H1 (cell line): ENCODE results near the gene GPC6. TPM values are rescaled to one million over a fixed set of nuclear protein-coding genes. Genes with fewer than 3 reads are reported as not detected.

Experiments used
- CTCF ChIA-PET: fragments of 300-600 bp; sonication (Branson Sonifier 250); formaldehyde crosslinking; loops from one replicate; lab custom pipeline; 2021; ENCODE audit not compliant: partially characterized antibody; lab: Charles Lee
- POLR2A ChIA-PET: fragments of 300-600 bp; sonication (Branson Sonifier 250); formaldehyde crosslinking; loops from one replicate; lab custom pipeline; 2021; ENCODE audit warnings: inconsistent platforms; ENCODE audit not compliant: partially characterized antibody; lab: Charles Lee
- DNase-seq, 2 experiments: peaks; one replicate each; pipeline versions ENCODE4 v3.0.0 to v3.0.0-alpha.2; 2010 to 2022; ENCODE audit warnings: low spot score in 2 of 2, low read depth in 1 of 2, mixed read lengths in 1 of 2
- FAIRE-seq: peaks from 2 replicates; lab custom pipeline; 2011; peaks lifted over from hg19 to GRCh38; lab: Jason Lieb, UNC
- H2AFZ ChIP-seq: 2 replicates; pipeline ENCODE4 v1.8.1; 2012; ENCODE audit warnings: low read length, inconsistent platforms
- H2AK5ac ChIP-seq: 2 replicates; pipeline ENCODE4 v1.6.1; 2013; ENCODE audit warnings: low read depth, low read length
- H2BK120ac ChIP-seq: replicated peaks from 2 replicates; pipeline ENCODE3; 2013; ENCODE audit warnings: low read depth, low read length, inconsistent platforms
- H2BK12ac ChIP-seq: 2 replicates; pipeline ENCODE4 v1.6.1; 2013; ENCODE audit warnings: low read depth, low read length
- H2BK15ac ChIP-seq: 2 replicates; pipeline ENCODE4 v1.6.1; 2013; ENCODE audit warnings: low read length
- H2BK20ac ChIP-seq: 2 replicates; pipeline ENCODE4 v1.6.1; 2013; ENCODE audit warnings: low read length
- H2BK5ac ChIP-seq: 2 replicates; pipeline ENCODE4 v1.6.1; 2013; ENCODE audit warnings: low read depth, low read length
- H3K14ac ChIP-seq: 2 replicates; pipeline ENCODE4 v1.6.1; 2013; ENCODE audit warnings: inconsistent platforms; ENCODE audit not compliant: insufficient read length
- H3K18ac ChIP-seq: 2 replicates; pipeline ENCODE4 v1.6.1; 2013; ENCODE audit warnings: low read length; ENCODE audit errors: extremely low read depth
- H3K23ac ChIP-seq: 2 replicates; pipeline ENCODE4 v1.6.1; 2013; ENCODE audit warnings: inconsistent platforms; ENCODE audit not compliant: insufficient read length
- H3K23me2 ChIP-seq: 2 replicates; pipeline ENCODE4 v1.6.1; 2013; ENCODE audit warnings: low read depth, low read length
- H3K27ac ChIP-seq: 2 replicates; pipeline ENCODE4 v1.6.1; 2011; ENCODE audit warnings: low read depth, low read length, inconsistent platforms
- H3K27me3 ChIP-seq, 4 experiments: replicated peaks in 1 of 4; 1 replicate in 1 of 4; 2 replicates in 3 of 4; pipeline versions ENCODE4 v1.6.1 to v1.8.1; 2011 to 2013; ENCODE audit warnings: low read length in 3 of 4, mild to moderate bottlenecking in 3 of 4, inconsistent platforms in 2 of 4, mixed read lengths in 2 of 4, moderate library complexity in 1 of 4; ENCODE audit not compliant: control insufficient read depth in 3 of 4, insufficient read depth in 3 of 4; ENCODE audit errors: extremely low read depth in 1 of 4
- H3K36me3 ChIP-seq, 4 experiments: 2 replicates each; pipeline versions ENCODE4 v1.6.1 to v1.8.1; 2011 to 2013; ENCODE audit warnings: mild to moderate bottlenecking in 4 of 4, low read length in 3 of 4, moderate library complexity in 2 of 4, control low read depth in 1 of 4, inconsistent platforms in 1 of 4; ENCODE audit not compliant: insufficient read depth in 4 of 4, control insufficient read depth in 2 of 4
- H3K4ac ChIP-seq: replicated peaks from 2 replicates; pipeline ENCODE3; 2013; ENCODE audit warnings: low read length, low read depth, mixed read lengths, inconsistent platforms; ENCODE audit not compliant: insufficient read length
- H3K4me1 ChIP-seq, 4 experiments: replicated peaks in 1 of 4; 1 replicate in 1 of 4; 2 replicates in 3 of 4; pipeline versions ENCODE4 v1.6.1 to v1.8.1; 2011 to 2013; ENCODE audit warnings: low read length in 3 of 4, inconsistent platforms in 2 of 4, mixed read lengths in 1 of 4; ENCODE audit not compliant: insufficient read depth in 4 of 4, control insufficient read depth in 3 of 4
- H3K4me2 ChIP-seq, 2 experiments: 2 replicates each; pipeline versions ENCODE4 v1.6.1 to v1.8.1; 2011 to 2013; ENCODE audit warnings: low read depth in 2 of 2, low read length in 2 of 2, control low read depth in 1 of 2, inconsistent platforms in 1 of 2, mild to moderate bottlenecking in 1 of 2; ENCODE audit not compliant: insufficient read depth in 1 of 2
- H3K4me3 ChIP-seq, 4 experiments: fragments of 200-600, 300-600 bp in 1 of 4; sonication (generic), shearing (Covaris generic), sonication (Bioruptor Twin) in 1 of 4; 2 replicates each; pipeline versions ENCODE4 v1.5.1 to v1.8.1; 2011 to 2016; ENCODE audit warnings: low read length in 4 of 4, low read depth in 3 of 4, control low read depth in 2 of 4, inconsistent platforms in 2 of 4, mild to moderate bottlenecking in 2 of 4, mixed read lengths in 1 of 4, moderate library complexity in 1 of 4; ENCODE audit not compliant: insufficient read depth in 2 of 4; ENCODE audit errors: extremely low read depth in 1 of 4
- H3K56ac ChIP-seq: replicated peaks from 2 replicates; pipeline ENCODE3; 2013; ENCODE audit warnings: low read depth, mild to moderate bottlenecking, mixed read lengths, low read length, inconsistent platforms; ENCODE audit not compliant: insufficient read length
- H3K79me1 ChIP-seq: 2 replicates; pipeline ENCODE4 v1.6.1; 2013; ENCODE audit warnings: low read depth, low read length, control low read depth
- H3K79me2 ChIP-seq, 2 experiments: 2 replicates each; pipeline versions ENCODE4 v1.6.1 to v1.8.1; 2012 to 2013; ENCODE audit warnings: low read length in 2 of 2, mild to moderate bottlenecking in 2 of 2, inconsistent platforms in 1 of 2; ENCODE audit not compliant: insufficient read depth in 2 of 2, control insufficient read depth in 1 of 2
- H3K9ac ChIP-seq, 4 experiments: replicated peaks in 1 of 4; 1 replicate in 1 of 4; 2 replicates in 3 of 4; pipeline versions ENCODE4 v1.6.1 to v1.8.1; 2011 to 2013; ENCODE audit warnings: low read depth in 3 of 4, low read length in 3 of 4, control low read depth in 2 of 4, mild to moderate bottlenecking in 2 of 4, moderate library complexity in 2 of 4, inconsistent platforms in 1 of 4; ENCODE audit errors: extremely low read depth in 1 of 4
- H3K9me3 ChIP-seq, 2 experiments: 2 replicates each; pipeline versions ENCODE4 v1.6.1 to v1.8.1; 2012 to 2013; ENCODE audit warnings: mild to moderate bottlenecking in 2 of 2, moderate library complexity in 2 of 2, control low read depth in 1 of 2, inconsistent platforms in 1 of 2, low read depth in 1 of 2, low read length in 1 of 2, mixed read lengths in 1 of 2; ENCODE audit not compliant: insufficient read depth in 2 of 2
- H4K20me1 ChIP-seq, 2 experiments: replicated peaks in 1 of 2; 2 replicates each; pipeline versions ENCODE3 to v1.8.1; 2011 to 2013; ENCODE audit warnings: inconsistent platforms in 2 of 2, low read length in 2 of 2, mild to moderate bottlenecking in 1 of 2; ENCODE audit not compliant: insufficient read depth in 2 of 2, control insufficient read depth in 1 of 2
- H4K5ac ChIP-seq: 2 replicates; pipeline ENCODE4 v1.6.1; 2013; ENCODE audit warnings: low read length, low read depth, mixed read lengths, inconsistent platforms; ENCODE audit not compliant: insufficient read length
- H4K8ac ChIP-seq: 2 replicates; pipeline ENCODE4 v1.8.0; 2013; ENCODE audit warnings: mild to moderate bottlenecking, moderate library complexity, low read length, inconsistent platforms; ENCODE audit not compliant: insufficient read depth; ENCODE audit errors: extremely low read depth
- H4K91ac ChIP-seq: replicated peaks from 2 replicates; pipeline ENCODE3; 2013; ENCODE audit warnings: low read length, mixed read lengths, inconsistent platforms; ENCODE audit not compliant: insufficient read length
- BACH1 ChIP-seq: IDR thresholded peaks from 2 replicates; pipeline ENCODE4 v1.6.1; 2012; ENCODE audit warnings: low read length, improper control_type of control experiment
- CBX8 ChIP-seq: fragments of 300-800, 300-1000 bp; sonication (generic); IDR thresholded peaks from 2 replicates; pipeline ENCODE4 v1.7.1; 2016; ENCODE audit warnings: low read depth, low read length, borderline replicate concordance
- EZH2 ChIP-seq: fragments of 200-600 bp; sonication (generic); IDR thresholded peaks from 2 replicates; pipeline ENCODE4 v1.7.1; 2012; ENCODE audit warnings: low read depth, mild to moderate bottlenecking, moderate library complexity, low read length, inconsistent platforms; ENCODE audit not compliant: severe bottlenecking
- PHF8 ChIP-seq: fragments of 200-600 bp; sonication (generic); conservative IDR thresholded peaks from 2 replicates; pipeline ENCODE4 v1.7.1; 2012; ENCODE audit warnings: low read depth, mild to moderate bottlenecking, inconsistent platforms, low read length, moderate library complexity
- WGBS, 2 experiments: shearing (Covaris generic) in 1 of 2; methylation state at CpG; one replicate each; pipeline versions ENCODE4 v1.1.6 to v1.1.7; 2013 to 2015; ENCODE audit warnings: low lambda C conversion rate in 2 of 2, mixed read lengths in 2 of 2, inconsistent platforms in 1 of 2, low coverage in 1 of 2, missing lambda C conversion rate in 1 of 2; ENCODE audit not compliant: insufficient replicate concordance in 2 of 2, insufficient coverage in 1 of 2, insufficient read length in 1 of 2; ENCODE audit errors: extremely low coverage in 1 of 2, missing lambda C conversion rate in 1 of 2; 5-methylcytosine and 5-hydroxymethylcytosine counted together
- polyA plus RNA-seq, 7 experiments: library from polyadenylated mRNA; depleted of rRNA in 3 of 7; stranded (reverse) in 5 of 7; unstranded in 2 of 7; fragments of >200 nt in 5 of 7; fragments of 200-250 nt in 2 of 7; gene quantifications; 1 replicate in 5 of 7; 2 replicates in 1 of 7; 4 replicates in 1 of 7; pipeline versions ENCODE4 v1.2.1 to v1.2.3, GENCODE V29; 2011 to 2013; ENCODE audit warnings: missing spikeins in 2 of 7, mixed read lengths in 2 of 7
- total RNA-seq: library from RNA; stranded (reverse); fragmentation: NEBNext Ultra II Directional; extraction: Animal tissue kit (Norgen Biotek cat#: 25700); gene quantifications from 2 replicates; pipeline ENCODE4 v1.2.1, GENCODE V29; 2021
- TF ChIP-seq, protein P1 (sequence below): IDR thresholded peaks from 2 replicates; pipeline ENCODE4 v1.6.1; 2011; ENCODE audit warnings: low read length, improper control_type of control experiment

GPC6 gene
- total and polyA plus RNA-seq, 2 of the 8 experiments (the other 6 are each of a cell fraction or from before 2014, with no cell fraction given), result 5.4 to 12.0 TPM

GRCh38 chr13:94331281-94331680 is 1104.7 kb downstream of the GPC6 start:
- Histone ChIP-seq H3K9ac (no peak overlapping the region), H2BK15ac (no peak overlapping the region), H3K4me1 (peaks cover 0 to 7% (median 0%) of the 10 kb centered on the region in 4 experiments; a peak in 2 of 7 replicates), H3K56ac (no peak overlapping the region), H3K14ac (no peak overlapping the region), H4K8ac (no peak overlapping the region), H3K4ac (no peak overlapping the region), H3K36me3 (no peaks in the 10 kb centered on the region), H4K20me1 (no peaks in the 10 kb centered on the region), H3K4me2 (no peak overlapping the region), H2AFZ (no peak overlapping the region), H3K79me1 (no peaks in the 10 kb centered on the region), H4K5ac (no peak overlapping the region), H2BK12ac (no peak overlapping the region), H2BK120ac (no peak overlapping the region), H2BK5ac (no peak overlapping the region), H3K18ac (no peak overlapping the region), H3K79me2 (no peaks in the 10 kb centered on the region), H3K23ac (no peak overlapping the region), H4K91ac (no peak overlapping the region), H3K27me3 (no peaks in the 10 kb centered on the region), H2AK5ac (no peak overlapping the region), H3K4me3 (no peak overlapping the region), H3K23me2 (no peaks in the 10 kb centered on the region), H3K27ac (no peak overlapping the region), H2BK20ac (no peak overlapping the region), H3K9me3 (no peaks in the 10 kb centered on the region)
- POLR2A ChIA-PET, result no interaction called here
- TF ChIP-seq CBX8 (no peak), BACH1 (no peak), EZH2 (no peak), PHF8 (no peak)
- TF ChIP-seq, protein P1, sequence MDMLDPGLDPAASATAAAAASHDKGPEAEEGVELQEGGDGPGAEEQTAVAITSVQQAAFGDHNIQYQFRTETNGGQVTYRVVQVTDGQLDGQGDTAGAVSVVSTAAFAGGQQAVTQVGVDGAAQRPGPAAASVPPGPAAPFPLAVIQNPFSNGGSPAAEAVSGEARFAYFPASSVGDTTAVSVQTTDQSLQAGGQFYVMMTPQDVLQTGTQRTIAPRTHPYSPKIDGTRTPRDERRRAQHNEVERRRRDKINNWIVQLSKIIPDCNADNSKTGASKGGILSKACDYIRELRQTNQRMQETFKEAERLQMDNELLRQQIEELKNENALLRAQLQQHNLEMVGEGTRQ, result no peak
- DNase-seq (no peak), FAIRE-seq (no peak)
- 79% methylated on average over 3 of the region's 3 CpGs; no CpG with 5 or more reads in 1 of the 2 experiments for WGBS, 2 experiments
- CTCF ChIA-PET, result no interaction called here
